ENCODE measurements around the gene EMC10.

DNA sequence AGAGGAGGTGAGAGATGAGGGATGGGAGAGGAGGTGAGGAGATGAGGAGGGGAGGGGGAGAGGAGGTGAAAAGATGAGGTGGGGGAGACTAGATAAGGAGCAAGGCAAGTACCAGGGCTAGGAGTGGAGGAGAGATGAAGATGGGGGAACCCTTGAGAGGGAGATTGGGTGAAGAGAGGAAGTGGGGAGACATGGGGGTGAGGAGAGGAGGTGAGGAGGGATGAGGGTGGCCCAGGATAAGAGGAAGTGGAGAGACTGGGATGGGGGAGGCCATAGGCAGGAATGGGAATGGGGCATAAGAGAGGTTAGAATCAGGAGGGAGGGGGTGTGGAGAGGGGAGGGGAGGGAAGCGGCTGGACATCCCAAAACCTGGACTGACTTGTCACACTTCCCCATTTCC, 16.7 kb upstream of the EMC10 start:
- TF ChIP-seq, protein P1, sequence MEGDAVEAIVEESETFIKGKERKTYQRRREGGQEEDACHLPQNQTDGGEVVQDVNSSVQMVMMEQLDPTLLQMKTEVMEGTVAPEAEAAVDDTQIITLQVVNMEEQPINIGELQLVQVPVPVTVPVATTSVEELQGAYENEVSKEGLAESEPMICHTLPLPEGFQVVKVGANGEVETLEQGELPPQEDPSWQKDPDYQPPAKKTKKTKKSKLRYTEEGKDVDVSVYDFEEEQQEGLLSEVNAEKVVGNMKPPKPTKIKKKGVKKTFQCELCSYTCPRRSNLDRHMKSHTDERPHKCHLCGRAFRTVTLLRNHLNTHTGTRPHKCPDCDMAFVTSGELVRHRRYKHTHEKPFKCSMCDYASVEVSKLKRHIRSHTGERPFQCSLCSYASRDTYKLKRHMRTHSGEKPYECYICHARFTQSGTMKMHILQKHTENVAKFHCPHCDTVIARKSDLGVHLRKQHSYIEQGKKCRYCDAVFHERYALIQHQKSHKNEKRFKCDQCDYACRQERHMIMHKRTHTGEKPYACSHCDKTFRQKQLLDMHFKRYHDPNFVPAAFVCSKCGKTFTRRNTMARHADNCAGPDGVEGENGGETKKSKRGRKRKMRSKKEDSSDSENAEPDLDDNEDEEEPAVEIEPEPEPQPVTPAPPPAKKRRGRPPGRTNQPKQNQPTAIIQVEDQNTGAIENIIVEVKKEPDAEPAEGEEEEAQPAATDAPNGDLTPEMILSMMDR (IDR thresholded peaks at IDR 0.05), result no peak
- TF ChIP-seq, protein P2, sequence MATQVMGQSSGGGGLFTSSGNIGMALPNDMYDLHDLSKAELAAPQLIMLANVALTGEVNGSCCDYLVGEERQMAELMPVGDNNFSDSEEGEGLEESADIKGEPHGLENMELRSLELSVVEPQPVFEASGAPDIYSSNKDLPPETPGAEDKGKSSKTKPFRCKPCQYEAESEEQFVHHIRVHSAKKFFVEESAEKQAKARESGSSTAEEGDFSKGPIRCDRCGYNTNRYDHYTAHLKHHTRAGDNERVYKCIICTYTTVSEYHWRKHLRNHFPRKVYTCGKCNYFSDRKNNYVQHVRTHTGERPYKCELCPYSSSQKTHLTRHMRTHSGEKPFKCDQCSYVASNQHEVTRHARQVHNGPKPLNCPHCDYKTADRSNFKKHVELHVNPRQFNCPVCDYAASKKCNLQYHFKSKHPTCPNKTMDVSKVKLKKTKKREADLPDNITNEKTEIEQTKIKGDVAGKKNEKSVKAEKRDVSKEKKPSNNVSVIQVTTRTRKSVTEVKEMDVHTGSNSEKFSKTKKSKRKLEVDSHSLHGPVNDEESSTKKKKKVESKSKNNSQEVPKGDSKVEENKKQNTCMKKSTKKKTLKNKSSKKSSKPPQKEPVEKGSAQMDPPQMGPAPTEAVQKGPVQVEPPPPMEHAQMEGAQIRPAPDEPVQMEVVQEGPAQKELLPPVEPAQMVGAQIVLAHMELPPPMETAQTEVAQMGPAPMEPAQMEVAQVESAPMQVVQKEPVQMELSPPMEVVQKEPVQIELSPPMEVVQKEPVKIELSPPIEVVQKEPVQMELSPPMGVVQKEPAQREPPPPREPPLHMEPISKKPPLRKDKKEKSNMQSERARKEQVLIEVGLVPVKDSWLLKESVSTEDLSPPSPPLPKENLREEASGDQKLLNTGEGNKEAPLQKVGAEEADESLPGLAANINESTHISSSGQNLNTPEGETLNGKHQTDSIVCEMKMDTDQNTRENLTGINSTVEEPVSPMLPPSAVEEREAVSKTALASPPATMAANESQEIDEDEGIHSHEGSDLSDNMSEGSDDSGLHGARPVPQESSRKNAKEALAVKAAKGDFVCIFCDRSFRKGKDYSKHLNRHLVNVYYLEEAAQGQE (IDR thresholded peaks at IDR 0.05; ENCODE audit: insufficient read depth in 1 of 2, low read depth in 2 of 2, low read length in 1 of 2), result no peak
- TF ChIP-seq SIN3A (IDR thresholded peaks at IDR 0.05; ENCODE audit: borderline replicate concordance, insufficient read depth, low read depth, low read length) (no peak), POLR2AphosphoS5 (IDR thresholded peaks at IDR 0.05; ENCODE audit: low read depth, low read length) (no peak)
